K562 (cell line): Measurements from ENCODE around the gene KIAA0930.

Source experiments
- EZH2 ChIP-seq: IDR thresholded peaks from 2 replicates; pipeline ENCODE4 v1.6.1; 2012; ENCODE audit warnings: low read depth, mild to moderate bottlenecking, inconsistent platforms, low read length, borderline replicate concordance
- POLR2A ChIP-seq: fragments of 450-650 bp; conservative IDR thresholded peaks from 2 replicates; pipeline ENCODE4 v1.6.1; 2016
- ZFX ChIP-seq: sonication (generic); formaldehyde crosslinking; IDR thresholded peaks from 2 replicates; pipeline ENCODE4 v1.8.0; 2022; ENCODE audit warnings: mild to moderate bottlenecking, missing genetic modification reagents, moderate library complexity
- ZZZ3 ChIP-seq: fragments of 450-650 bp; IDR thresholded peaks from 2 replicates; pipeline ENCODE4 v1.6.1; 2016; ENCODE audit warnings: antibody characterized with exemption, mild to moderate bottlenecking, moderate library complexity

GRCh38 chr22:45235851-45236342, 4.8 kb downstream of the KIAA0930 start:
- TF ChIP-seq ZFX: no peak
- TF ChIP-seq POLR2A: no peak
- no peak for TF ChIP-seq ZZZ3
- no peak for TF ChIP-seq EZH2
